Stimulated activated naive CD8-positive, alpha-beta T cell treated with anti-CD3 and anti-CD28 coated beads, Interleukin-15, amount 100 ng/mL, for 72 hours (primary cell): ENCODE data around the gene BCAS3.
"Not testable (repeated sequence)": the region's sequence is repeated elsewhere in the genome, so short reads cannot be mapped to it uniquely, and the experiment has no call there.

Experiments
- ATAC-seq: fragments of 150-1000 bp; cut with Tn5 transposase; 2 replicates; pipeline ENCODE4 v1.10.0; 2021; ENCODE audit warnings: mild to moderate bottlenecking, moderate library complexity
- DNase-seq, 2 donors: peaks; one replicate each; pipeline ENCODE4 v3.0.0; 2021 to 2022
- H3K27ac Mint-ChIP-seq, 2 donors: one replicate each; pipeline ENCODE4 v1.8.0; 2022; ENCODE audit warnings: mild to moderate bottlenecking in 2 of 2, mixed read lengths in 2 of 2, moderate library complexity in 2 of 2
- H3K27me3 Mint-ChIP-seq: one replicate; pipeline ENCODE4 v1.8.0; 2022; ENCODE audit warnings: mixed read lengths
- H3K4me1 Mint-ChIP-seq: one replicate; pipeline ENCODE4 v1.8.0; 2022; ENCODE audit warnings: mild to moderate bottlenecking, mixed read lengths
- H3K4me3 Mint-ChIP-seq, 2 donors: one replicate each; pipeline ENCODE4 v1.8.0; 2022; ENCODE audit warnings: mild to moderate bottlenecking in 2 of 2, mixed read lengths in 2 of 2, moderate library complexity in 1 of 2
- H3K9me3 Mint-ChIP-seq, 2 donors: one replicate each; pipeline ENCODE4 v1.8.0; 2022; ENCODE audit warnings: mixed read lengths in 2 of 2

Gene BCAS3

DNA sequence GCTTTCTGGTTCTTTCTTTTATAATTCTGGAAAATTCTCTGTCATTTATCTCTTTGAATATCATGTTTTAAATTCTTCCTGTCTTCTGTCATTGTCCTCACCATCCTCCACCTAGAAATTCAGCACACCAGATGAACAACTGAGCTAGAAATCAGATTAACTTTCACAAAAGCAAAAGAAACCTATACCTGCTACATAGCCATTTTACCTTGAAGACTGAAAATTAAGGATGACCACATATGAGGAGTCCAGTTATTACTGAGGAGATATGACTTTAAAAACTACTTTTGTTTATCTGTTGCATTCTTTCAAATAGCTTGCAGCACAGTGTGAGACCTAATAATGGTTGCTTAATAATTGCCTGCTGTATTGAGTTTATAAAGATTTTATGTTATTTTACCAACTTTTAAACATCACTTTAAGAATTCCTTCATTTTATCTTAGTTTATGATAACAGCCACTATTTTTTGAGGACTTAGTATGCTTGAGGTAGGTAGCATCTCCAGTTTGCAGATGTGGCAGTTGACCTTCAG, 104.3 kb downstream of the BCAS3 start:
- H3K9me3 Mint-ChIP-seq = no peaks in the 10 kb centered on the region
- peak overlapping the region in 1 of 2 donors; percentile 22 for H3K27ac Mint-ChIP-seq
- H3K27me3 Mint-ChIP-seq = no peaks in the 10 kb centered on the region
- no peak for ATAC-seq
- no peak for DNase-seq
- no peaks in the 10 kb centered on the region for H3K4me1 Mint-ChIP-seq
- H3K4me3 Mint-ChIP-seq = no peak overlapping the region

DNA sequence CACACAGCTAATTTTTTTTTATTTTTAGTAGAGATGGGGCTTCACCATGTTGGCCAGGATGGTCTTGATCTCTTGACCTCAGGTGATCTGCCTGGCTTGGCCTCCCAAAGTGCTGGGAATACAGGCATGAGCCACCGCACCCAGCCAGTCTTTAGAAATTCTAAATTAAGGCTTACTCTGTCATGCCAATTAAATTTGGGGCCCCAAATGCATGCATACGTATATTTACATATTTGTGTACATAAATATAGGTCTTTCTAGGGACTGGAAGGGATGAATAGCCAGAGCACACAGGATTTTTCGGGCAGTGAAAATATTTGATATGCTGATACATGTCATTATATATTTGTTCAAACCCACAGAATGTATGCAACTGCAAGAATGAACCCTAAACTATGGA, 105.1 kb downstream of the BCAS3 start:
- no peaks in the 10 kb centered on the region for H3K9me3 Mint-ChIP-seq
- H3K27ac Mint-ChIP-seq = no peak overlapping the region
- ATAC-seq (no peak), DNase-seq (no peak)
- H3K4me1 Mint-ChIP-seq = no peaks in the 10 kb centered on the region
- no peaks in the 10 kb centered on the region for H3K27me3 Mint-ChIP-seq
- H3K4me3 Mint-ChIP-seq = no peak overlapping the region

DNA sequence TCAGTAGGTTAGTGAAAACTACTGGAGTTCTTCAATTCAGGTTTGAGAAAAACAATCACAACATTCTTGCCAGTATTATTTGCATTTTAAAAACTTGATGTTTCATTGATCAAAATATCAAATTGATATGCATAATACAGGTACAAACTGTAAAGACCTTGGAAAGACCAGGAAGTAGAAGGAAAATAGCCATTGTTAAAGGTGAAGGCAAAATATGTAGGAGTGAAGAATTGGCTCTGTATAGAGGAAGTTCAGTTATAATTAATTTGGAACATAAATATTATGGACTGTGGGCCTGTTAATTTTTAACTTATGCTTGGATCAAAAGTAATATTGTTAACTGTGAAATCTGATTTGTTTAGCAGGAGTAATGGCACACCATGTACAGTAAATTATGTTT, 112.6 kb downstream of the BCAS3 start:
- no peaks in the 10 kb centered on the region for H3K4me1 Mint-ChIP-seq
- no peak overlapping the region for H3K27ac Mint-ChIP-seq
- ATAC-seq (no peak), DNase-seq (no peak)
- H3K27me3 Mint-ChIP-seq = no peaks in the 10 kb centered on the region
- H3K9me3 Mint-ChIP-seq = peaks cover 0 to 5% of the 10 kb centered on the region in 2 donors
- H3K4me3 Mint-ChIP-seq = no peak overlapping the region

DNA sequence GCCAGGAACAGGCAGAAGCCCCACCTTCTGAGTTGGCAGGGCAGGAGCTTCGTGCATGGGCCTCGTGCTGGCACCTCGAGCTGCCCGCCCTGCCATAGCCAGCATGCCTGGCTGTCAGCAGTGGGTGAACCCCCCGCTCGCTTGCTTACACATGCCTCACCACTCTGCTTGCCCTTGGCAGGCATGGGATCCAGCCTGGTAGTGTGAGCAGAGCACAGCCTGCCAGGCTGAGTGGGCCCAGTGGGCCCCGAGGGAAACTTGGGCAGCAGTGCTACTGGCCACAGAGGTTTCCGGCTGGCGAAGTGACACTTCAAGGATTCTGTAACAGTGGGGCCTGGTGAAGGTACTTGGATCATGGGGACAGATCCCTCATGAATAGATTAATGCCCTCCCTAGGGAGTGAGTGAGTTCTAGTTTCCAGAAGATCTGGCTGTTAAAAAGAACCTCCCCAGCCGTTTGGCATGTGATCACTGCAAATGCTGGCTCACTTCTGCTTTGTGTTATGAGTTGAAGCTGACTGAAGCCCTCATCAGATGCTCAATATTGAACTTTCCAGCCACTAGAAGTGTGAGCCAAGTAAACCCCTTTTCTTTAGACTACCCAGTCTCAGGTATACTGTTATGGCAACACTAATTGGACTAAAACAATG, 114.7 kb downstream of the BCAS3 start:
- ATAC-seq (no peak), DNase-seq (no peak)
- peaks cover 0 to 5% of the 10 kb centered on the region in 2 donors for H3K9me3 Mint-ChIP-seq
- H3K27me3 Mint-ChIP-seq = no peaks in the 10 kb centered on the region
- H3K27ac Mint-ChIP-seq = no peak overlapping the region
- no peaks in the 10 kb centered on the region for H3K4me1 Mint-ChIP-seq
- H3K4me3 Mint-ChIP-seq = no peak overlapping the region

DNA sequence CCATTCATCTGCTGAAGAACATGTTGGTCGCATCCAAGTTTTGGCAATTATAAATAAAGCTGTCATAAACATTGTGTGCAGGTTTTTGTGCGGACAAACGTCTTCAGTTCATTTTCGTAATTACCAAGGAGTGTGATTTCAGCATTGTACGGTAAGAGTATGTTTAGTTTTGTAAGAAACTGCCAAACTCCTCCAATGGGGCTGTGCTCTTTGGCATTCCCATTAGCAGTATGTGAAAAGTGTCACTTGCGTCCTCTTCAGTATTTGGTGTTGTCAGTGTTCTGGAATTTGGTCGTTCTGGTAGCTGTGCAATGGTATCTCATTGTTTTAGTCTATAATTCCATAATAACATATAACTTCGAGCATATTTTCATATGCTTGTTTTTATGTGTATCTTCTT, 120.9 kb downstream of the BCAS3 start:
- H3K9me3 Mint-ChIP-seq = peaks cover 0 to 5% of the 10 kb centered on the region in 2 donors
- DNase-seq (no peak), ATAC-seq (no peak)
- H3K4me3 Mint-ChIP-seq = no peak overlapping the region
- H3K27ac Mint-ChIP-seq = no peak overlapping the region
- H3K4me1 Mint-ChIP-seq = no peaks in the 10 kb centered on the region
- H3K27me3 Mint-ChIP-seq = no peaks in the 10 kb centered on the region

DNA sequence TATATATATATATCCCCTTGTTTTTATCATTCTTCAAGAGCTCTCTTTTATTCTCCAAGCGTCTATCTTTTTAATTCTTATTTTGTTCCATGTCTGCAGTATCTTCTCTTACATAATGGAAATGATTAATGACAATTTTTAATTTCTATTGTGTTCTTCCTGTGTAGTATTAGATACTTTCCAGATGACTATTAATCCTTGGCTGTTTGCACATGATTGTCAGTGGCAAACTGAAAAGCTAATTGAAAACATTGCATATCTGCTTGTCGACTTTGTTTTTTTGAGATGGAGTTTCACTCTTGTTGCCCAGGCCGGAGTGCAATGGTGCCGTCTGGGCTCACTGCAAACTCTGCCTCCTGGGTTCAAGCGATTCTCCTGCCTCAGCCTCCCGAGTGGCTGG, 124.7 kb downstream of the BCAS3 start:
- H3K4me1 Mint-ChIP-seq = no peaks in the 10 kb centered on the region
- H3K27ac Mint-ChIP-seq = no peak overlapping the region
- ATAC-seq = no peak
- no peaks in the 10 kb centered on the region for H3K27me3 Mint-ChIP-seq
- no peak for DNase-seq
- H3K9me3 Mint-ChIP-seq = no peaks in the 10 kb centered on the region
- H3K4me3 Mint-ChIP-seq = no peak overlapping the region

DNA sequence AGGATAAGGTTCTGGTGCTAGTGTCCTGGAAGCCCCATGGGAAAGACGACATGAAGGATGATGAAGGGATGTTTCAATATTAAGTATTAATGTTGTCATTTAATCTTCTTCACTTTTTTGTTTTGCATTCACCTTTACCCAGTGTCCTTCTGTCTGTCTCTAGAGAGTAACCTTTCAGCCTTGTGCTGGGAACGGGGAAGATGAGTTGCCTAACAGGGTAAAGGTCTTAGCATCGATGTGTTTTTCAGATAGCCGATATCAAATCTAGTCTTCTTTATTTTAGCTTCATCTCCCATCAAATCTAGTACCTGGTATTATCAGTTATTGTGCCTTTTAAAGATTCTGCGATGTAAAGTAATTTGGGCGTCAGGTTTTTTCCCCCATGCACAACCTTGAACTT, 125.4 kb downstream of the BCAS3 start:
- DNase-seq (no peak), ATAC-seq (no peak)
- Mint-ChIP-seq H3K27me3 (no peaks in the 10 kb centered on the region), H3K4me3 (no peak overlapping the region), H3K4me1 (no peaks in the 10 kb centered on the region), H3K27ac (peak overlapping the region in 1 of 2 donors; percentile 31), H3K9me3 (no peaks in the 10 kb centered on the region)

DNA sequence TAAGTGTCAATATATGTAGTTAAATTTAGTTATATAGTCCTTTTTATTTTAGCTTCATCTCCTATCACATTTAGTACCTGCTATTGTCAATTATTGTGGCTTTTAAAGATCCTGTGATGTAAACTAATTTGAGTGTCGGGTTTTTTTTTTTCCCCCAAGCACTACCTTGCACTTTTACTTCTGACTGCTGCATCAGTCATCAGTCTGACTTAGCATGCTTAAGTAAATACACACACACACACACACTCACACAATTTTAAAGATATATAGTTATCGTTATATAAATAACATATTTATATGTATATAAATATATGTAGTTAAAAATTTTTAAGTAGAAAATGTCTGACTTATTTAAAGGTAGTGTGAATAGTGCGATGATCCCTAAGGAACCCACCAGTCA, 127.2 kb downstream of the BCAS3 start:
- Mint-ChIP-seq H3K27me3 (no peaks in the 10 kb centered on the region), H3K27ac (no peak overlapping the region), H3K4me3 (no peak overlapping the region), H3K4me1 (no peaks in the 10 kb centered on the region), H3K9me3 (no peaks in the 10 kb centered on the region)
- DNase-seq (no peak), ATAC-seq (no peak)

DNA sequence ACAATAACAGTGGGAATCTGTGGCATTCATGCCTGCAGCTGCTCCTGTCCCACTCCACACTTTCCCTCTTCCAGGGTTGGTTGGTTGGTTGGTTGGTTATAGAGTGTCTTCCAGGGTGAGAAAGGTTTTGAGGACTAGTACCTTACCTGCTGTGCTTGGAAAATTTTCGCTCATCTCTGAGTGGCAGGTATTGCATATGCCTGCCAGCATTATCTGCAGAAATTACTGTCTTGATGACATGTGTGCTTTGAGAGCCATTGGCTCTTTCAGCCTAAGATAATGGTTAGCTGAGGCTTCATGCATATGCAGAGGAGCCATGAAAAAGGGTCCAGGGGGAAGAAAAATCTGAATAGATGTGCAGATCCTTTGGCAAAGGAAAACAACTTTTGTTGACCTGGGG, 131.8 kb downstream of the BCAS3 start:
- no peaks in the 10 kb centered on the region for H3K27me3 Mint-ChIP-seq
- DNase-seq (no peak), ATAC-seq (no peak)
- peaks cover 0 to 6% of the 10 kb centered on the region in 2 donors for H3K9me3 Mint-ChIP-seq
- H3K4me1 Mint-ChIP-seq = no peaks in the 10 kb centered on the region
- no peak overlapping the region for H3K27ac Mint-ChIP-seq
- H3K4me3 Mint-ChIP-seq = no peak overlapping the region

DNA sequence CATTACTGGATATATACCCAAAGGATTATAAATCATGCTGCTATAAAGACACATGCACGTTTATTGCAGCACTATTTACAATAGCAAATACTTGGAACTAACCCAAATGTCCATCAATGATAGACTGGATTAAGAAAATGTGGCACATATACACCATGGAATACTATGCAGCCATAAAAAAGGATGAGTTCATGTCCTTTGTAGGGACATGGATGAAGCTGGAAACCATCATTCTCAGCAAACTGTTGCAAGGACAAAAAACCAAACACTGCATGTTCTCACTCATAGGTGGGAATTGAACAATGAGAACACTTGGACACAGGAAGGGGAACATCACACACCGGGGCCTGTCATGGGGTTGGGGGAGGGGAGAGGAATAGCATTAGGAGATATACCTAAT, 137.3 kb downstream of the BCAS3 start:
- not testable (repeated sequence) for H3K4me3 Mint-ChIP-seq, H3K27ac Mint-ChIP-seq, H3K27me3 Mint-ChIP-seq, DNase-seq, H3K9me3 Mint-ChIP-seq, ATAC-seq, H3K4me1 Mint-ChIP-seq

DNA sequence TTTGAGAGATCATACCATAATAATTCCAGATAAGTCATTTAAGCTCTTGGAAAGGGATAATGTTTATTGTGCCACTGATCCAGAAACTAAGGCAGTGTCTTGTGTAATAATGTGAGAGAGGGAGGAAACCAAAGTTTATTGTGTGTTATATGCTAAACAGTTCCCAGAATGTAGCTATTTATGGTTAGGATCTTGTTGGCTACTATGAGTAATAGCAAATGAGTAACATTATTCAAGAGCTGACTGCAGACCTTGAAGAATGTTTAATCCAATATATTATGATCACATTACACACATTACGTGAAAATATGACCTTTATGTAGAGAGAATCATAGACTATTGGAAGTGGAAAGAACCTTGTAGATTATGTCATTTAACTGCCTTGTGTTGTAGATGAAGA, 139.5 kb downstream of the BCAS3 start:
- no peak overlapping the region for H3K27ac Mint-ChIP-seq

DNA sequence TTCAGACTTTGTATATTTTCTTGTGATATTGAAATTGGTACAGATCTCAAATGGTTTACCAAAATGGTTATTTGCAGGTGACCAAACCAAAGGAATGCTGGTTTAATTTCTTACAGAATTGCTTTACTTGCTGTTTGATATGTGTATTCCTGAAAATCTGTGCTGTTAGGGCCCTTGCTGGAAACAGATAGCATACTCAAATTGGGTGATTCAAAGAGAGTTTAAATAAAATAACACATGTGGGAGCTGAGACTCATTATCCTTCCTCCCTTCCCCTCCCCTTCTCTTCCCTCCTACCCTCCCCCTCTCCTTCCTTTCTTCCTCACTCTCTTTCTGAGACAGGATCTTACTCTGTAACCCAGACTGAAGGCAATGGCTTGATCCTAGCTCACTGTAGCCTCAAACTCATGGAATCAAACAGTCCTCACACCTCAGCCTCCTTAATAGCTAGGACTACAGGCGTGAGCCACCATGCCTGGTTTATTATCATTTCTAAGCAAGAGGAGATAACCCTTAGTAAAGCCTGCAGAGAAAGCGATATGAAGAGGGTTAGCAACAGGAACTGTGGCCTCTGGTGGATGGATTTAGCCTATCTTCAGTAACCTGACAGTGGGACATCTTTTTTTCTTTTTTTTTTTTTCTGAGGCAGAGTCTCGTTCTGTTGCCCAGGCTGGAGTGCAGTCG, 141.9 kb downstream of the BCAS3 start:
- H3K4me1 Mint-ChIP-seq = no peaks in the 10 kb centered on the region
- H3K27ac Mint-ChIP-seq = no peak overlapping the region
- no peaks in the 10 kb centered on the region for H3K27me3 Mint-ChIP-seq
- no peaks in the 10 kb centered on the region for H3K9me3 Mint-ChIP-seq
- no peak for DNase-seq
- no peak for ATAC-seq
- H3K4me3 Mint-ChIP-seq = no peak overlapping the region

More for the DNA sequence above, 139.5 kb downstream of the BCAS3 start:
- Mint-ChIP-seq H3K27me3 (no peaks in the 10 kb centered on the region), H3K9me3 (no peaks in the 10 kb centered on the region), H3K4me3 (no peak overlapping the region), H3K4me1 (no peaks in the 10 kb centered on the region)
- ATAC-seq (no peak), DNase-seq (no peak)

DNA sequence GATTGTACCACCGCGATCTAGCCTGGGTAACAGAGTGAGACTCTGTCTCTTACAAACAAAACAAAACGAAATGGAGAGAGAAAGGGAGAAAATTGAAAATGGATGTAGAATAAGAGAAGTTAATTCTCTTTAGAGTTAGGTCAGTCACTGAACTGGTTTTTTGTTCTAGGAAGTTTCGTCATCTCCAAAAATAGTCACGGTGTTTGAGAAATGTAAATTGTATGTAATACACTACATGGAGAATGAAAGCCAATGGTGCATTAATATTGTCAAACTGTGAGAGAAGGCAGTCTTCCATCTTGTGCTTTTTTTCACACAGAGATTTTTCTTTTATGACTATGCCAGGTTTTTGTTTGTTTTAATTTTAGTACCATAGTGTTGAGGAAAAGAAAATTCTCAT, 145.9 kb downstream of the BCAS3 start:
- H3K4me3 Mint-ChIP-seq = no peak overlapping the region
- ATAC-seq (no peak), DNase-seq (no peak)
- H3K4me1 Mint-ChIP-seq = no peaks in the 10 kb centered on the region
- no peak overlapping the region for H3K27ac Mint-ChIP-seq
- H3K9me3 Mint-ChIP-seq = no peaks in the 10 kb centered on the region
- no peaks in the 10 kb centered on the region for H3K27me3 Mint-ChIP-seq

DNA sequence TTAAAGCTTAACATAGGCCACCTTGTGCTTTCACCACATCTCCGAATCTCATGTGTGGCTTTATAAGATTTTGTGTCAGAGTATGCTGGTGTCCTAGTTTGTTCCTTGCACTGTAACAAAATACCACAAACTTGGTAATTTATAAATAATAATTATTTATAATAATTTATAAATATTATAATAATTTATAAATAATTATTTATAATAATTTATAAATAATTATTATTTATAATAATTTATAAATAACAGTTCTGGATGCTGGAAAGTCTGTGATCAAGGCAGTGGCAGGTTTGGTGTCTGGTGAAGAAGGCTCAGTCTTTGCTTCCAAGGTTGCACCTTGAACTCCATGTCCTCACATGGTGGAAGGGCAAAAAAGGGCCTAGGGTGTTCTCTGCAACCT, 147.7 kb downstream of the BCAS3 start:
- Mint-ChIP-seq H3K4me1 (no peaks in the 10 kb centered on the region), H3K27me3 (no peaks in the 10 kb centered on the region), H3K4me3 (no peak overlapping the region), H3K9me3 (no peaks in the 10 kb centered on the region), H3K27ac (no peak overlapping the region)
- no peak for ATAC-seq
- DNase-seq = no peak

DNA sequence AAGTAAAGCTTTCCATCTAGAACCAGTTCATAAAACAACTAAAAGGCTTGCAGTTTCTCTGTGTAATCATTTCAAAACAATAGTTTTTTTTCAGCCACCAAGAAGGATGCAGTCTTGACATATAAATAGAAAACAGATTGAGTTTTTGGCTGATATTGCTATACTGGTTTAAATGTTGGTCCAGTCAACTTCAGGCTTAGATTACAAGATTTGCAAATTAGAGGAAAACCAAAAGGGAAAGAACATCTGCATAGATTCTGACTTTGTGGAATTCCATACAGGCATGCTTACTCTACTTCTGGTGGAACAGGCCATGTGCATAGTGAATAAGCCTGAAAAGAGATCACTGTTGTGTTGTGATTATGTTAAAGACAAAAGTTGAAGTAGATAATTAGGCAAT, 150.3 kb downstream of the BCAS3 start:
- ATAC-seq (no peak), DNase-seq (no peak)
- Mint-ChIP-seq H3K9me3 (no peaks in the 10 kb centered on the region), H3K27ac (no peak overlapping the region), H3K27me3 (no peaks in the 10 kb centered on the region), H3K4me3 (no peak overlapping the region), H3K4me1 (peaks cover 5% of the 10 kb centered on the region)

DNA sequence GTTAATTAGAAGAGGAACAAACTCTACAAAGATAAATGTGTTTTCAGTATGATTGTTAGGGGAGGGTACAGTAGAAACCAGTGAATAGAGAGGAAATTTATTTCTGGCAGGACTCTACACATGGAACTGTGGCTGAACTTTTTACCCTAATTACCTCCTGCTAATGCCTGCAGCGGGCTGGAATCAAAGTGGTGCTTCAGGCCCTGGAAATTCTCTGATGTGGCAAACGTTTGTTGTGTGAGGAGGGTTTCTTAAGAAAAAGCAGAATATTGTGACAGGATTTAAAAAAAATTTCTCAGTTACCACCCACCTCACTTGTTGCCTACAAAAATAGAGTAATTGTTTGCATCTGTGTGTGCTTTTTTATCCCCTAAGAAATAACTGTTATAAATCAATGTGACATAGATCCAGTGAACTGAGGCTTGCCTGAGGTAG, 154.5 kb downstream of the BCAS3 start:
- no peak for ATAC-seq
- DNase-seq = no peak
- Mint-ChIP-seq H3K4me1 (peaks cover 5% of the 10 kb centered on the region), H3K4me3 (no peak overlapping the region), H3K27ac (no peak overlapping the region), H3K9me3 (no peaks in the 10 kb centered on the region), H3K27me3 (no peaks in the 10 kb centered on the region)

DNA sequence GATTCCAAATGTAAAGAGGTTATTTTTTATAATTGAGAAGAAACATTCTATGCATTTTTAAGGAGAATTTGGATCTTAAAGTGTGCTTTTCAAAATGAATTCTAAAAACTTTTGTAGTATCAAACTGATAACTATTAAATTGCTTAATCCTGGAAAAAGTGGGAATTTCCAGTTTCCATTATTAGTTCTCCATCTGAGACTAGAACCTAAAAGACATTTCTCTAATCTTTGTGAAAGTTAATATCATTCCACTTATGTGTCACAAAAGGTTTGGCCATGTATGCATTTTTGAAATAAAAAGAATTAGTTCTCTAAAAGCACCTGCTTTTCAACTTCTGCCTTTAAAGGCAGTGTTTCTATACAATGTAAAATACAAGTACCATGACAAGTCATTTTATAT, 155.0 kb downstream of the BCAS3 start:
- no peak overlapping the region for H3K27ac Mint-ChIP-seq
- DNase-seq = no peak
- no peak for ATAC-seq
- no peaks in the 10 kb centered on the region for H3K27me3 Mint-ChIP-seq
- H3K9me3 Mint-ChIP-seq = no peaks in the 10 kb centered on the region
- peaks cover 5% of the 10 kb centered on the region for H3K4me1 Mint-ChIP-seq
- no peak overlapping the region for H3K4me3 Mint-ChIP-seq
